Lower leg skin (tissue), 3 donors: ENCODE data around the gene LOXHD1.

Experiments
- POLR2A ChIP-seq, 2 donors: fragments of 450-650 bp; IDR thresholded peaks; one replicate each; pipeline ENCODE4 v1.6.1; 2016 to 2017; ENCODE audit warnings: antibody characterized with exemption in 2 of 2, mild to moderate bottlenecking in 1 of 2, moderate library complexity in 1 of 2
- TF ChIP-seq, protein P1 (sequence below), 3 donors: fragments of 450-650 bp; IDR thresholded peaks; one replicate each; pipeline ENCODE4 v1.5.1; 2016; ENCODE audit warnings: antibody characterized with exemption in 3 of 3, mild to moderate bottlenecking in 3 of 3, moderate library complexity in 2 of 3

DNA sequence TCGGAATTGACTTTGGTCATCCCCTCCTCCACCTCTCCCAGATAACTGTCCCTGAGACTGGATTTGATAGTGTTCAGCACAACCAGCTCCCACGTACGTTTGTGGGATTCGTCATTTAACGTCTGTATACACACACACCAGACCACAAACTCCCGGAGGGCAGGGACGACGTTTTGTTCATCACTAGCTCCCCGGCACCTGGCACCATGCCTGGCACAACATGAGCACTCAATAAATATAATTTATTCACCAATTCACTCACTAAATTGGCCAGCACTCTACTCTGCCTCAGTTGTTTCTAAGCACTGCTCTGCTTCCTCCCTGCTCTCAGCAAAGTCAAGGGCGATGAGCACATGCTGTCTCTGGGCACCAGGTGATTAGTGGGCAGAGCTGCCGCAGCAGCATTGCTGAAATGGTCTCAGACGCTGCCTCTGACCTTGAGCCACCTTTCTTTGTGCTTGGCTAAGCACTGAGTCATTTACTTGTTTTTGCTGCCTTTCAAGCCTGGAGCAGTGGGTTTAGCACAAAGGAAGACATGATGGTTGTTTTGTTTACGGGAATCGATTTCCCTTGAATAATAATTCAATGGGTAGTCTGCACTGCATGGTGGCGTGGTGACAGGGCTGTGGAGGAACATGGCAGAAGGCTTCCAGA, 19.3 kb upstream of the LOXHD1 start:
- TF ChIP-seq, protein P1, sequence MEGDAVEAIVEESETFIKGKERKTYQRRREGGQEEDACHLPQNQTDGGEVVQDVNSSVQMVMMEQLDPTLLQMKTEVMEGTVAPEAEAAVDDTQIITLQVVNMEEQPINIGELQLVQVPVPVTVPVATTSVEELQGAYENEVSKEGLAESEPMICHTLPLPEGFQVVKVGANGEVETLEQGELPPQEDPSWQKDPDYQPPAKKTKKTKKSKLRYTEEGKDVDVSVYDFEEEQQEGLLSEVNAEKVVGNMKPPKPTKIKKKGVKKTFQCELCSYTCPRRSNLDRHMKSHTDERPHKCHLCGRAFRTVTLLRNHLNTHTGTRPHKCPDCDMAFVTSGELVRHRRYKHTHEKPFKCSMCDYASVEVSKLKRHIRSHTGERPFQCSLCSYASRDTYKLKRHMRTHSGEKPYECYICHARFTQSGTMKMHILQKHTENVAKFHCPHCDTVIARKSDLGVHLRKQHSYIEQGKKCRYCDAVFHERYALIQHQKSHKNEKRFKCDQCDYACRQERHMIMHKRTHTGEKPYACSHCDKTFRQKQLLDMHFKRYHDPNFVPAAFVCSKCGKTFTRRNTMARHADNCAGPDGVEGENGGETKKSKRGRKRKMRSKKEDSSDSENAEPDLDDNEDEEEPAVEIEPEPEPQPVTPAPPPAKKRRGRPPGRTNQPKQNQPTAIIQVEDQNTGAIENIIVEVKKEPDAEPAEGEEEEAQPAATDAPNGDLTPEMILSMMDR (IDR thresholded peaks at IDR 0.05) = no peak
- no peak for TF ChIP-seq POLR2A (IDR thresholded peaks at IDR 0.05)
